Esophagus muscularis mucosa (tissue), 3 donors: ENCODE measurements around the gene CSPG4.

Experiments used
- CTCF ChIP-seq, 3 experiments: fragments of 200-600 bp in 2 of 3; fragments of 450-650 bp in 1 of 3; sonication (generic) in 2 of 3; IDR thresholded peaks; one replicate each; pipeline ENCODE4 v1.5.1; 2017 to 2019; ENCODE audit warnings: antibody characterized with exemption in 3 of 3, mild to moderate bottlenecking in 2 of 3, moderate library complexity in 1 of 3
- EP300 ChIP-seq: sonication (generic); formaldehyde crosslinking; IDR thresholded peaks from one replicate; pipeline ENCODE4 v1.6.1; 2017; ENCODE audit warnings: antibody characterized with exemption

GRCh38 chr15:75696854-75697259, 15.8 kb downstream of the CSPG4 start:
- TF ChIP-seq CTCF (IDR thresholded peaks at IDR 0.05) (no peak), EP300 (no peak)
